KBM-7 (cell line): Measurements from ENCODE around the gene LRP1B.
"Not testable (repeated sequence)": the region's sequence is repeated elsewhere in the genome, so short reads cannot be mapped to it uniquely, and the experiment has no call there.

ENCODE experiments used
- DNase-seq: peaks from one replicate; pipeline ENCODE4 v3.0.0-alpha.2; 2015
- in situ Hi-C: fragments of 300-500 bp; cut with MboI; formaldehyde crosslinking; loops from 2 replicates; pipeline ENCODE4 v1.14.3; 2020; ENCODE audit warnings: low sequenced_read_pairs, low pct_unique_long_range_greater_than_20kb, mixed read lengths

Gene LRP1B

DNA sequence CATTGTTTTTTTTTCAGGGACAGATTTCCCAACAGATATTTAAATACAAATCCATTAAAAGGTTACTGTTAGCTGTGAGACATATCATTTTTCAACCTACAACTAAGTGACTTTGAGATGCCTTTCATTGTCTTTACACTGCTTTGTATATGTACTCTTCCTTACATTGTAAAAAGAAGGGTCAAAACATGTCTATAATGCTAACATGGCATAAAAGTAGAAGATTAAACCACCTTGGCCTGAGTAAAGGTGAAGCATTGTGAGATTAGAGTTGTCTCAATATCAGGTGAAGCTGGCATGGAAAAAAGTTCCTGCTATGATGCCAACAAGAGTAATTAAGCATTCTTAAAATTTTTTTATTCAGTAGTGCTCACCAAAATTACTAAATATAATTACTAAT lies 1842.1 kb downstream of the LRP1B start:
- DNase-seq: no peak
- in situ Hi-C loops: no loop called here

DNA sequence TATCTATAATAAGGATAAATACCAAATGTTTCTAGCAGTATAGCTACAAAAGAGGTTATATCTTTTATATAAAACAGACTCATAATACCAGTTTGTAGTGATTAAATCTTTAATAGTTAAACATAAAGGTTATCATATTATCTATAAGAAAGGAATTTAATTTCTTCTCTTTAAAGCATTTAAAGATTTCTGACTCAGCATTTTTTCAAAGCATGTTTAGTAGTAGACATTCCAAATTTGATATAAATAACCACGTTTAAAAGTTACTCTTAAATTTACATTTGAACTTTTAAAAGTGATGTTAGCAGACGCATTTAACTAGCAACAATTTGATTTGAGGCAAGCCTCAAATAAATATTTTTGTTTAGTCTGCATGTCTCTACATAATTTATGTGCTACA lies 1842.6 kb downstream of the LRP1B start:
- no peak for DNase-seq
- in situ Hi-C loops: no loop called here

DNA sequence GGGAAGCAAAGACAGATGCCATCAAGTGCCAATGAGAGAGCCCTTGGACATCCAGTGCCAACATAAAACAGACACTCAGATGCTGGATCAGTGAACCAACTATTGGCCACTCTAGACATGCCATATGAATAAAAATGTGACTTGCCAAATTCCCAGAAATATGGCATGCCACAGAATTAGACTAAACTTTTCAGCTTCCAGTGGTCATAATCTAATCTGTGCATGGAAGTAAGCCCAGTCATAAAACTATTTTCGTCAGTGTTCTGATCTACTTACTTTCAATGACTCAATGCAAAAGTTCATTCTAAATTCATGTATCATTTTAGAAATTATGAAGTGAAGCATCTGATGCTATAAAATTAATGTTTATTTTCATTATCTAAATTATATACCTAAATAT lies 1844.4 kb downstream of the LRP1B start:
- in situ Hi-C loops: no loop called here
- no peak for DNase-seq

DNA sequence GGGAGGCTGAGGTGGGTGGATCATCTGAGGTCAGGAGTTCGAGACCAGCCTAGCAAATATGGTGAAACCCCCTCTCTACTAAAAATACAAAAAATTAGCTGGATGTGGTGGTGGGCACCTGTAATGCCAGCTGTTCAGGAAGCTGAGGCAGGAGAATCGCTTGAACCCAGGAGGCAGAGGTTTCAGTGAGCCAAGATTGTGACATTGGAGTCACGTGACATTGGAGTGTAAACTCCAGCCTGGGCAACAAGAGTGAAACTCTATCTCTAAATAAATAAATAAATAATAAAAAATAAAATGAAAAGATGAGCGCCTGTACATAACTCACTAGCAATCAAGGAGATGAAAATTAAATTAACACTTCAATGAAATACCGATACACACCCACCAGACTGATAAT lies 1853.5 kb downstream of the LRP1B start:
- in situ Hi-C loops, DNase-seq: not testable (repeated sequence)

DNA sequence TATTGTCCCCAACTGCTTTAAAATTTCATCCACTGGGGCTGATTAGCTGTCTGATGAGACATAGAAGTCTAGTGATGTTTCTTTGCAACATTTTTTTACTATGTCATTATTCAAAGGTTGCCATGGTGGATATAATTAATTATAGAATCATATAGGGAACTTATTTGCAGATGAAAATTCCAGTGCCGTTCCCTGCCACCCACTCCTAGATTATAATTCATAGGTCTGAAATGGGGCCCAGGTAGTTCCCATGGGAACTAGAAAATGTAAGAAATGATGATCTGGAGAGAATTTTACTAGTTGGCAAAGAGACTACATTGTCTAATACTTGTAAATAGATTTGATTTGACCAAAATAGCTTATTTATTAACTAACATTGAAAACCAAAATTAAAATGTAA lies 1854.2 kb downstream of the LRP1B start:
- in situ Hi-C loops: no loop called here
- DNase-seq: no peak

DNA sequence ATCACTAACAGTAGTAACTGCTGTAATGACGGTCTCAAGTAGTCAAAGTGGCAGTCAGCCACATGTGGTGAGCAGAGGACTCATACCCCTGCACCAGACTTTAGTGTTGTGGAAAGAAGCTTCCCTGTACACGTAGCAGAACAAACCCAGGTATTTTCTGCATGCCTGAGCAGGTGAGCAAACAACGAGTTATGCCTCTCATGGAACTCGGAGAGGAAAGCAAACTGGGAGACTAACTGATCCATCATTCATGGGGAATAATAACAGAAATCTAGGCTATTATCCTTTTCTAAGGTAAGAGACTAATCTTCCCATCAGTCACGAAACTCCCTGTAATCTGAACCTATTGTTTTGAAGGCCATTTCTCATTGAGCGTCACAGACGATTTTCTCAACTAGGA lies 1855.4 kb downstream of the LRP1B start:
- no peak for DNase-seq
- in situ Hi-C loops: no loop called here

DNA sequence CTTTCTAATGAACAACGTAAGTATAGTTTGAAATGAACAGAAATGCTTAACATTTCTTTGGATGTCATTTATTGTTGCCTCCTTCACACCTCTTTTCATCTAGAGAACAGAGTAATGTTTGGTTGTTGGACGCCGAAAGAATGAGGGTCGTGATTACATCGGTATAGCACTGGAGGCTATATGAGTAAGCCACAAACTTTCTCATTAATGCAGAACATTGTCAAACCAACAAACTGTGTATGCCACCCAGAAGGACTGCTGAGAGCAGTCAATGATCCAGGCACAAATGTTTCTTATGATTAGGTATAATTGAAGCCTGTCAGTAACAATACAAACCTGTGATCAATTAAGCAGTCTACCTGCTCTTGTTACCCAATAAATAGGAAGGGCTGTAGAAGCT lies 1855.9 kb downstream of the LRP1B start:
- DNase-seq: no peak
- in situ Hi-C loops: no loop called here

DNA sequence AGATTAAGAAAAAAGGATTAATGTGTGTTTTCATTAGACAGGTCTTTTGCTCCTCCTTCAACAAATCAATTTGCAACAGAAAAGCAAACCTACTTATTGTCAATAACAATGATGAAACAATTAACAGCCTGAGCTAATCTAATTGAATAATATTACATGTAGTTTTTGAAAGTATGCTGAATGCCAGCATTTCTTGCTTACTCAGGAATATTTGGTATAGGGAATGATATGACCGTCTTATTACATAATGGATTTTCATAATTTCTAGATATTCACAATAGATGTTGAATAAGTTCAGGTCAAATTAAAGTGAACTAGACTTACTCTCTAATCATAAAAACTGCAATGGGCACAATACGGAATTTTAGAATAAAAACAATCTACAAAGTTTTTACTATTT lies 1856.9 kb downstream of the LRP1B start:
- DNase-seq: no peak
- in situ Hi-C loops: no loop called here

DNA sequence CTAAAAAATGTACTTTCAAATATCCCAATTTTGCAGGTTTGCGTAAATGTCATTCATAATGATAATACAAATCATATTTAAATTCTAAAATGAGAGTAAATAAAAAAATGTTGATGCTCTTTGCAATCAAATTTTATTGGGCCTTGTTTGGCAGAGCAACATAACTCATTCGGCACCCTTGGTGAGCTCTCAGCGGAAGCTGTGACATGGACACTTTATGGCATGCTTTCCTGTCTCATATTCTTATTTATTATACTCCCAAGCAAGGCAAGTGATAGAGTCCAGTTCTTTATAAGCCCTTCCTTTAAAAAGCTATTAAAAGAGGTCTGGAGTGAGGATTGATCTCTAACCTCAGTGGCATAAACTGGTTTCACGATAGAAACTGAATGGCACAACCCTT lies 1857.4 kb downstream of the LRP1B start:
- DNase-seq: no peak
- in situ Hi-C loops: no loop called here

DNA sequence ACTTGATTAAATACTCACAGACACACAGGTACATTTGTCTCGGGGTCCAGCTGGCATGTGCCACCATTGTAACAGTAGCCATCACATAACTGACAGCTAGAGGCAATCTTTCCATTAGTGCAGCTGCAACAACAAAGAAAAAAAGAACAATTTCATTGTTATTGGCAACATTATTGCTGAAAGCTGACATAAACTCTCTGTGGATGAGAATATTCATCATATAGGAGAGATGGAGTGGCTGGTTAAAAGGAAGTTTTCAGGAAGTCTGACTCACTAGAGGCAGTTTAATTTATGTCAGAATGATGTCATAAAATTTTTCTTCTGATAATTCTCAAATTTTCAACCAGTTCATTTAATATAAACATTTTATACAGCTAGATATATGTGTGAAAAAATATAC lies 1860.6 kb downstream of the LRP1B start:
- no peak for DNase-seq
- in situ Hi-C loops: no loop called here

DNA sequence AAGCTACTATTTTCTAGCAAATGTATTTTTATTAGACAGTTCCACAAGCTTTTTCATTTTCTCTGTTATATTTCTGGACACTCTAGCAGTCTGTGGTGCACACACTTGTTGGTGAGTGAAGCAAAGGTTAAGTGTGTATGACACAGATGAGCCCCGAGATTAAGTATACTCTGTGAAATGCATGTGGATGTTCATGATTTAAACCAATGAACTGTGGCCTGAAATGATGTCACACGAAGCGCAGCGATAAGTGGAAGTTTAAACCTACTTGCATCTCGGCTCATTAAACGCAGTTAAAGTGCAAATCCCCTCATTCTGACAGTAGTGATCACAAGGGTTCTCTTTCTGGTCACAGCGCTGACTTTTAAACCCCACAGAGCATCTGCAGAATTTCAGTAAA lies 1861.8 kb downstream of the LRP1B start:
- DNase-seq: no peak
- in situ Hi-C loops: no loop called here

DNA sequence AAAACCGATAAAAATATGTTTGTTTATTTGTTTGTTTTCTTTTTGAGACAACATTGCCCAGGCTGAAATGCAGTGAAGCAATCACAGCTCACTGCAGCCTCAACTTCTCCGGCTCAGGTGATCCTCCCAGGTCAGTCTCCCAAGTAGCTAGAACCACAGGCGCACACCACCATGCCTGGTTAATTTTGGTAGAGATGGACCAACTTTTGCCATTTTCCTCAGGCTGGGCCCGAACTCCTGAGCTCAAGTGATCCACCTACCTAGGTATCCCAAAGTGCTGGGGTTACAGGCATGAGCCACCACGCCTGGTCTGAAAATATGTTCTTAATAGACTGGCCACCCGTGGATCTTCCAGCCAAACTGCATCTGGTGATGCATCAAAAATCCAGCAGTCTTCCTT lies 1867.9 kb downstream of the LRP1B start:
- DNase-seq: no peak
- in situ Hi-C loops: no loop called here

DNA sequence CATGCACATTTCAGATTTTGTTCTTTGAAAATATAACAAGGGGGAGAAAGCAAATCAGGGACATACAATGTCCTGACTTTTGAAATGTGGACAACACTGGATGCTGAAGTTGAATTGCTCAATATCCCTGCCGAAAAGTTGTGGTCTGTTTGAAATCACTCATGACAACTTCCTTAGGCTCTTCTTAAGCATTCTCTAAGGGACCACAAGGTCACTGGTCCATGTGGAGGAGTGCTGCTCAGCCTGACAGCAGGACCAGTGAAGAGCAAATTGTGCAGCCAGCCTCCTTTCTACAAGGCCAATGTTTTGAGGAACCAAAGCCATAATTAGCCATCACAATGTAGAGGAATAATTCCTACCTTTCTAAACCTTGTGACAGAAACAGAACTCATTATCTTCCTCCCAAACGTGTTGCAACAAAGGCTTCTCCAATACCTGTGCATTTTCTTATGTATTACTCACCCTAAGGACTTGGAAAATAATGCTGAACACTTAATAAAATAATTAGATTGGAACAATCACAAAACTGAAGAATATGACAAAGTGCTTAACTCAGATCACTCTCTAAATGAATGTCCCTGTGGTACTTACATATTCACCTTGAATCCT lies 1873.0 kb downstream of the LRP1B start:
- in situ Hi-C loops: no loop called here

DNA sequence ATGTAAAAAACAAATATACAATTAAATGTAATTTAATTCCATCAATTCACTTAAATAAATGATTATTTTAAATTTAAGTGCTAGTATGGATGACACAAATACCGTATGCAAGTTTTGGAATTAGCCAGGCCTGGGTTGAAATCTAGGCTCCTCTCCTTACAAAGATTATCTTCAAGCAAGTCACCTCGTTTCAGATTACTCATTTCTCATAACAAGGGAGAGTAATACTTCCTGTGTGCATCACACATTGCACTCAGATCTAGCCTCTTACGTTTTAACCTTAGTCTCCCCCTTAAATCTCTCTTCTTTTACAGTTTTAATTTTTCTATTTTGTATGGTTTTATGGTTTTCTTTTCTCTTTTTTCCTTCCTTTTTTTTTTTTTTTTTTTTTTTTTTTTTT lies 1874.7 kb downstream of the LRP1B start:
- DNase-seq: no peak
- in situ Hi-C loops: no loop called here

More for the DNA sequence above, 1873.0 kb downstream of the LRP1B start:
- DNase-seq: peak; percentile 1

DNA sequence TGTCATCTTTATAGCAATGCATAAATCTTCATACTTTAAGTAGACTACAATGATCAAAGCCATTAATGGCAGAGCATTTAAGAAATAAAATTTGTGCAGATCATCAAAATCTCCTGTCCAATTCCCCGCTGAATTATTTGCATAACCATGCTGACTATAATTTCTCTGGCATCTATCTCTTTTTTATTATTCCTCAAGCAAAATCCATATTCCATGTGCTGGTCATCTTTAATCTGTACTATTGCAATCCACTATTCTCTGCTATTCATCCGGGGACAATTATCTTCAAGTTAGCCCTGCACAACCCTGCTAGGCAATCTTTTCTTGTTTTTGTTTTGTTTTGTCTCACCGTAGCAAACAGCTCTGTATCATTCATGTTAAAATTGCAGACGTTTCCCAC lies 1881.0 kb downstream of the LRP1B start:
- in situ Hi-C loops: no loop called here
- no peak for DNase-seq

DNA sequence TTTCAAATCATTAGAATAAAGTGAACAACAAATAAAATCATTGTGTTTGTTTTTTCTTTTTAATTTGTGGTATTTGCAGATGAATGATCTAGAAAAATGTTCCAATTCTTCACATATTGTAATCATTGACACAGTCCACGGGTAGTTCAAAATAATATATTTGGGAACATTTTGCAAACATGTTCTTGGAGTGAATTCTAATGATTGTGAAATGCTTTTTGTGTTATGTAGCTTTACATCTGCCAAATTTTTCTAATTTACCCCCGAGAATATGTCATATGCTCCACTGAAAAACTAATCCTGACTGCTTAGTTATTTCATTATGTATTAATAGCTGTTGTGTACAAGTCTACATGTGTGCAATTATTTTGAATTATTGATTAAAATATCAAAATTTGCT lies 1882.2 kb downstream of the LRP1B start:
- in situ Hi-C loops: no loop called here
- DNase-seq: no peak

DNA sequence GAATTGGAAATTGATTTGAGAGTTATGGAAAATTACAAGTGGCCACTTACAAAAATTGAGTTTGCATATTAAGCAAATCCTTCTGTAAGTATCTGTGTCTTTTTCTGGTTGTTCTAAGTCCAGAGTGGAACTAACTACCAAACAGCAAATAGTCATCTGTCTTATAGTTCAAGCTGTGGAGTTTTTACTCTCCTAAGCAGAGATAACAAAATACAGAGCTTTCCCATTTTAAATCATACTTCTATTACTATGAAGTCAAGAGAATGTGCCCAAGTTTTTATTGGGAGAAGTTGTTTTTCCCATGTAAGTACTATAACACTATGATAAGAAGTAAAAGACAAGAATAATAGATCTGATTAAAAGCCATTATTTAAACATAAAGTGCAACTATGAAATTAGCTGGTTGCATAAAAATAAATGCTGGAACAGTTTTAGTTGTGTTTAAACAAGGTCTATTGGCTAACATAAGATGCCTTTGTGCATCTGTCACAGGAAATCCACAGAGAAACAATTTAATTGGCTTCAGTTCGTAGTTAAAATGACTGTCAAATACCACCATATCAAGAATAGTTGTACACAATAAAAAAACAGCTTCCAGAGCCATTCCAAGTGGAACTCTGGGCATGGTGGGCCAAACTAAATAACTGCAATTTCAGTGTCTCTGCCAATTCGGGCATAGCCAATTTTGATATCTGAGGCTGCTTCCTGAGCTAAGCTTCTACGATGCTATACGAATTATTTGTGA lies 1883.2 kb downstream of the LRP1B start:
- DNase-seq: no peak

DNA sequence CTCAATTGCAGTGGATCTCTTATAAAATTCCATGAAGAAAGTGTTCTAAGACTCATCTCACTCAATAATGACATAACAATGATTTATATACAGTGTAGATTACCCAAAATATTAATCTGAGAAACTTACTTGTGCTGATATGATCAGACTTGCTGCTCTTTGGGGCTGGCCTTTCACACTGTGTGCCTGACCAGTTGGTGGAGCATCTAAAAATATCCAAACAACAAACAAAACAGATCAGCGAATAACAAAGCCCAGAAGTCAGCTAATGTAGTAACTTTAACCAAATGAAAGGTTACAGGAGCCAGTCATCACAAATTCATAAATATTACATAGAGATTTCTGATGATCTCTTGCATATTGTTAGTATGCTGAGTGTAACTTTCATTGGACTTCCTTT lies 1883.9 kb downstream of the LRP1B start:
- no peak for DNase-seq
- in situ Hi-C loops: no loop called here

More for the DNA sequence above, 1883.2 kb downstream of the LRP1B start:
- in situ Hi-C loops: no loop called here

DNA sequence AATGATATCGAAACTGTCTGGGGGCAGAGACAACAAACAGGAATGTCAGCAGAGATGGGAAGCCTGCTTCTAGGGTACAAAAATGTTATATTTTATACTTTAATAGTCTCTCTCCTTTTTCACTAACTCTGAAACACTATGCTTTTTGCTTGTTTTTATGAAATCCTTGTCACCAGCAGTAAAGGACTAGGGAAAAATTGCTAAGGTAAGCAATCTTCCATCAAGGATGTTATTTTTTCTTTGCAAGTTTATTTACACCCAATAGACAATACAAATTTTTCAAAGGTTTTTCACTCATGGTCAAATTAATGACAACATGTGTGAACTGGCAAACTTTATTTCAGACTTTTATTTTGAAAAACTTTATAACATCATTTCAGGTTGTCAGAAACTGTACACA lies 1884.8 kb downstream of the LRP1B start:
- in situ Hi-C loops: no loop called here
- no peak for DNase-seq

DNA sequence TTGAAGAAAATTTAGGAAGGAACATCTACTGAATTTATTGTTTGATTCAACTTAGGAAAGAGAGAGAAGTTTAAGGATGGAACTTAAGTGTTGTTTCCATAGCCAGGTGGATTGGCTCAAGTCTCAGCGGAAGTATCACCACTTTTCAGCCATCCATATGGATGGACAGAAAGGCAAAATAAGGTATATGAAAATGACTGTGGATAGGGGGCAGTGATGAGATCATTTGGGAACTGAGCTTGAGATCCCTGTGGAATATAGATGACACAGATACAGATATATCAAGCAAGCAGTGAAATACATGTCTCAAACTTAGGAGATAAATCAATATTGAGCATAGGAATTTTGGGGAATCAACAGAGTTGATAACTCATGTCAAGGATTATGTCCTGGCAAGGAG lies 1887.9 kb downstream of the LRP1B start:
- no peak for DNase-seq
- in situ Hi-C loops: no loop called here

DNA sequence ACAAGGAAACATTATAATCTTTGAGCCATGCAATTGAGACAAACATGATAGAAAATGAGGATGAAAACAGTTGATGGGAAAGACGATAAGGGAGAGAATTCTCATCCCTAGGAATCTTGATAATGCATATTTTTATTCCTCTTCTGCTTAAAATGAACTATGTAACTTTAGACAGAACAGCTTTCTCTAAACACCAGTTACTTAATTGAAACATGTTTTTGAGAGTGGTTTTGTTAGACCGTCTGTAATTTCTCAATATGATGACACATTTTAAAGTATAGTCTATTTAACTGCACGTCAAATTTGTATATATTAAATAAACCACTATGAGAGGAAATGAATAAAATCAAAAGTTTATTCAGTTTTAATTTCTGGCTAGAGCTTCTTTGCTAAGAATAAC lies 1896.7 kb downstream of the LRP1B start:
- in situ Hi-C loops: no loop called here

More for the DNA sequence above, 1896.7 kb downstream of the LRP1B start:
- DNase-seq: no peak
